SK-N-SH (cell line): ENCODE measurements around the gene RPP30. TPM values are rescaled to one million over a fixed set of nuclear protein-coding genes. Genes with fewer than 3 reads are reported as not detected.
A peak's percentile ranks its signal among the peaks of the same experiment; 100 is the strongest.

Experiments
- CTCF ChIA-PET: fragments of 300-600, 350-600 bp; formaldehyde crosslinking; extraction: SDS; loops from one replicate; lab custom pipeline; 2021; lab: Yijun Ruan, JAX
- POLR2A ChIA-PET: fragments of 350-600 bp; sonication (Branson Sonifier 250); formaldehyde crosslinking; extraction: SDS; loops from one replicate; lab custom pipeline; 2020; ENCODE audit warnings: antibody characterized with exemption, inconsistent platforms; lab: Yijun Ruan, JAX
- DNase-seq: peaks from one replicate; pipeline ENCODE4 v3.0.0; 2012
- H2AFZ ChIP-seq: fragments of 200-600 bp; sonication (generic); 2 replicates; pipeline ENCODE4 v1.8.1; 2016; ENCODE audit warnings: antibody characterized with exemption, mild to moderate bottlenecking, low read depth
- H3F3A ChIP-seq: fragments of 200-600 bp; sonication (generic); replicated peaks from 2 replicates; pipeline ENCODE3; 2016; ENCODE audit warnings: antibody characterized with exemption, mild to moderate bottlenecking; ENCODE audit not compliant: insufficient read depth
- H3K27ac ChIP-seq, 2 experiments: fragments of 200-500 bp in 1 of 2; fragments of 200-600 bp in 1 of 2; sonication (Bioruptor generic) in 1 of 2; sonication (generic), shearing (Covaris generic) in 1 of 2; 2 replicates each; pipeline versions ENCODE4 v1.5.1 to v1.6.1; 2014 to 2016; ENCODE audit warnings: low read depth in 2 of 2, inconsistent platforms in 1 of 2, low read length in 1 of 2, mild to moderate bottlenecking in 1 of 2, mixed read lengths in 1 of 2
- H3K27me3 ChIP-seq: fragments of 200-600 bp; sonication (generic), shearing (Covaris generic); 2 replicates; pipeline ENCODE4 v1.6.1; 2016; ENCODE audit warnings: mixed run types; ENCODE audit not compliant: insufficient read depth
- H3K36me3 ChIP-seq, 2 experiments: fragments of 200-500 bp in 1 of 2; fragments of 200-600 bp in 1 of 2; sonication (Bioruptor generic) in 1 of 2; sonication (generic) in 1 of 2; replicated peaks in 1 of 2; 2 replicates each; pipeline versions ENCODE3 to v1.5.1; 2014 to 2016; ENCODE audit warnings: low read length in 1 of 2, mild to moderate bottlenecking in 1 of 2; ENCODE audit not compliant: insufficient read depth in 2 of 2, control insufficient read depth in 1 of 2
- H3K4me1 ChIP-seq, 2 experiments: fragments of 200-500 bp in 1 of 2; fragments of 200-600 bp in 1 of 2; sonication (Bioruptor generic) in 1 of 2; sonication (generic), shearing (Covaris generic) in 1 of 2; 2 replicates each; pipeline versions ENCODE4 v1.5.1 to v1.6.1; 2014 to 2016; ENCODE audit warnings: low read depth in 1 of 2, low read length in 1 of 2, mixed run types in 1 of 2; ENCODE audit not compliant: insufficient read depth in 2 of 2, control insufficient read depth in 1 of 2
- H3K4me2 ChIP-seq: fragments of 200-600 bp; sonication (generic), shearing (Covaris generic); 2 replicates; pipeline ENCODE4 v1.6.1; 2017; ENCODE audit warnings: mixed run types
- H3K4me3 ChIP-seq, 2 experiments: fragments of 200-500 bp in 1 of 2; fragments of 200-600 bp in 1 of 2; sonication (Bioruptor generic) in 1 of 2; sonication (generic), shearing (Covaris generic) in 1 of 2; 2 replicates each; pipeline versions ENCODE4 v1.5.1 to v1.8.1; 2014 to 2016; ENCODE audit warnings: low read depth in 2 of 2, inconsistent platforms in 1 of 2, low read length in 1 of 2, mild to moderate bottlenecking in 1 of 2, mixed read lengths in 1 of 2, moderate library complexity in 1 of 2
- H3K79me2 ChIP-seq: fragments of 200-600 bp; sonication (generic); 2 replicates; pipeline ENCODE4 v1.8.1; 2017; ENCODE audit warnings: mild to moderate bottlenecking; ENCODE audit not compliant: insufficient read depth
- H3K9ac ChIP-seq: fragments of 200-600 bp; sonication (generic); 2 replicates; pipeline ENCODE4 v1.6.1; 2017; ENCODE audit warnings: mixed run types
- H3K9me2 ChIP-seq: fragments of 200-600 bp; sonication (generic); 2 replicates; pipeline ENCODE4 v1.6.1; 2017; ENCODE audit warnings: mixed run types
- H3K9me3 ChIP-seq: fragments of 200-600 bp; sonication (generic); 2 replicates; pipeline ENCODE4 v1.6.1; 2017; ENCODE audit warnings: mixed run types, mild to moderate bottlenecking, moderate library complexity
- H4K20me1 ChIP-seq: fragments of 200-600 bp; sonication (generic); 2 replicates; pipeline ENCODE4 v1.6.1; 2017; ENCODE audit warnings: mild to moderate bottlenecking, mixed run types; ENCODE audit not compliant: insufficient read depth
- CHD2 ChIP-seq: fragments of 150-350 bp; IDR thresholded peaks from 2 replicates; pipeline ENCODE4 v1.6.1; 2018; ENCODE audit warnings: low read length; ENCODE audit not compliant: partially characterized antibody
- IRF3 ChIP-seq: fragments of 150-350 bp; IDR thresholded peaks from 2 replicates; pipeline ENCODE4 v1.6.1; 2016; ENCODE audit warnings: mild to moderate bottlenecking, low read depth, low read length
- MXI1 ChIP-seq: IDR thresholded peaks from 2 replicates; pipeline ENCODE4 v1.6.1; 2012; ENCODE audit warnings: mild to moderate bottlenecking, low read depth, low read length, improper control_type of control experiment
- PBX3 ChIP-seq: IDR thresholded peaks from 2 replicates; pipeline ENCODE4; 2012
- TCF12 ChIP-seq: IDR thresholded peaks from 2 replicates; pipeline ENCODE4 v1.4.0; 2012
- WGBS: methylation state at CpG from one replicate; pipeline ENCODE4 v1.1.6; 2017; ENCODE audit warnings: low lambda C conversion rate; 5-methylcytosine and 5-hydroxymethylcytosine counted together
- polyA plus RNA-seq, 3 experiments: library from polyadenylated mRNA; depleted of rRNA; stranded (reverse); fragments of >200 nt; gene quantifications; 2 replicates each; pipeline ENCODE4 v1.2.3, GENCODE V29; 2012

Gene RPP30
- polyA plus RNA-seq, 1 of the 3 experiments (the other 2 are of a cell fraction): 16.7 TPM

GRCh38 chr10:90930971-90931871 lies 59.4 kb downstream of the RPP30 start (continued):
- no peak for TF ChIP-seq IRF3

- DNase-seq: no peak
- H3K4me2 ChIP-seq: peak overlapping the region; percentile 43
- H3K9me2 ChIP-seq: no peaks in the 10 kb centered on the region
- H3F3A ChIP-seq: peaks cover 33% of the 10 kb centered on the region
- H3K9ac ChIP-seq: no peak overlapping the region
- no peaks in the 10 kb centered on the region for H3K27me3 ChIP-seq
- peak overlapping the region; percentile 37 to 66; a peak in 3 of 4 replicates for H3K27ac ChIP-seq
- no peak overlapping the region for H3K4me3 ChIP-seq
- H3K79me2 ChIP-seq: no peaks in the 10 kb centered on the region
- peak; percentile 51; the same call in 1 of the 2 replicates for TF ChIP-seq PBX3
- TF ChIP-seq CHD2: no peak
- TF ChIP-seq TCF12: peak; percentile 34; the same call in 1 of the 2 replicates
- peaks cover 0 to 35% of the 10 kb centered on the region in 2 experiments; a peak in 2 of 4 replicates for H3K4me1 ChIP-seq
- H3K9me3 ChIP-seq: no peaks in the 10 kb centered on the region
- 45% methylated on average over 4 of the region's 5 CpGs for WGBS
- POLR2A ChIA-PET: no interaction called here
- no peaks in the 10 kb centered on the region for H3K36me3 ChIP-seq
- CTCF ChIA-PET: interaction anchor here (1.3 kb wide), 1 partner anchor 315 kb away, joined by 3 read pairs; no protein-coding TSS in a partner anchor
- H4K20me1 ChIP-seq: no peaks in the 10 kb centered on the region
- H2AFZ ChIP-seq: peak overlapping the region; percentile 82
Measured at GRCh38 chr10:90935581-90936275, 64.0 kb downstream of the RPP30 start.

- Histone ChIP-seq H3K27me3 (no peaks in the 10 kb centered on the region), H3K4me2 (no peak overlapping the region), H4K20me1 (no peaks in the 10 kb centered on the region), H3K79me2 (no peaks in the 10 kb centered on the region), H3K4me3 (no peak overlapping the region)
- WGBS: 88% methylated on average over 2 of the region's 2 CpGs
- DNase-seq: no peak
- TF ChIP-seq MXI1 (no peak), IRF3 (no peak)
- TF ChIP-seq, all 33 proteins: peak for 0
- Histone ChIP-seq H2AFZ (no peak overlapping the region), H3K9me2 (no peaks in the 10 kb centered on the region), H3K27ac (peak overlapping the region; percentile 37 to 66; a peak in 2 of 4 replicates), H3K36me3 (no peaks in the 10 kb centered on the region), H3F3A (peaks cover 29% of the 10 kb centered on the region), H3K9me3 (no peaks in the 10 kb centered on the region), H3K4me1 (peaks cover 0 to 34% of the 10 kb centered on the region in 2 experiments; a peak in 2 of 4 replicates), H3K9ac (no peak overlapping the region)
- ChIA-PET CTCF (interaction anchor here (1.5 kb wide), 1 partner anchor 25 kb away, joined by 6 read pairs; no protein-coding TSS in a partner anchor), POLR2A (no interaction called here)
Measured at GRCh38 chr10:90936276-90936659, 64.5 kb downstream of the RPP30 start.
